ENCODE data around the gene ALDH3B1.

ALDH3B1 gene

GRCh38 chr11:68002575-68002937 lies 7.6 kb upstream of the ALDH3B1 start:
- Histone ChIP-seq H4K20me1 (ENCODE audit: insufficient read depth, low read length, poor library complexity, severe bottlenecking) (no peaks in the 10 kb centered on the region), H3K4me2 (ENCODE audit: low read depth, low read length, poor library complexity, severe bottlenecking) (no peak overlapping the region), H3K9me2 (replicated peaks; ENCODE audit: low read depth, low read length) (no peaks in the 10 kb centered on the region), H3K79me2 (ENCODE audit: insufficient read depth, low read length) (no peaks in the 10 kb centered on the region), H2AFZ (ENCODE audit: low read length) (no peak overlapping the region), H3K4me1 (ENCODE audit: insufficient read depth, low read length, poor library complexity, severe bottlenecking) (peaks cover 24% of the 10 kb centered on the region), H3K9ac (ENCODE audit: low read depth, low read length, poor library complexity, severe bottlenecking) (no peak overlapping the region), H3F3A (ENCODE audit: low read depth) (no peaks in the 10 kb centered on the region), H3K27me3 (ENCODE audit: insufficient read depth, low read length, poor library complexity, severe bottlenecking) (no peaks in the 10 kb centered on the region), H3K4me3 (ENCODE audit: low read length, poor library complexity, severe bottlenecking) (no peak overlapping the region), H3K36me3 (ENCODE audit: insufficient read depth, low read length) (no peaks in the 10 kb centered on the region), H3K9me3 (ENCODE audit: insufficient read depth, low read depth, low read length) (no peaks in the 10 kb centered on the region)
- no peak for TF ChIP-seq CTCF (conservative IDR thresholded peaks at IDR 0.05; ENCODE audit: low read length)
- no peak for TF ChIP-seq EZH2phosphoT487 (IDR thresholded peaks at IDR 0.05; ENCODE audit: borderline replicate concordance)

GRCh38 chr11:68002938-68003845 lies 6.9 kb upstream of the ALDH3B1 start:
- Histone ChIP-seq H3K4me2 (ENCODE audit: low read depth, low read length, poor library complexity, severe bottlenecking) (no peak overlapping the region), H3K36me3 (ENCODE audit: insufficient read depth, low read length) (no peaks in the 10 kb centered on the region), H3K9me2 (replicated peaks; ENCODE audit: low read depth, low read length) (no peaks in the 10 kb centered on the region), H3K4me3 (ENCODE audit: low read length, poor library complexity, severe bottlenecking) (no peak overlapping the region), H3K79me2 (ENCODE audit: insufficient read depth, low read length) (no peaks in the 10 kb centered on the region), H3K9me3 (ENCODE audit: insufficient read depth, low read depth, low read length) (no peaks in the 10 kb centered on the region), H3K4me1 (ENCODE audit: insufficient read depth, low read length, poor library complexity, severe bottlenecking) (peaks cover 18% of the 10 kb centered on the region), H2AFZ (ENCODE audit: low read length) (no peak overlapping the region), H4K20me1 (ENCODE audit: insufficient read depth, low read length, poor library complexity, severe bottlenecking) (no peaks in the 10 kb centered on the region), H3F3A (ENCODE audit: low read depth) (no peaks in the 10 kb centered on the region), H3K27me3 (ENCODE audit: insufficient read depth, low read length, poor library complexity, severe bottlenecking) (no peaks in the 10 kb centered on the region), H3K9ac (ENCODE audit: low read depth, low read length, poor library complexity, severe bottlenecking) (no peak overlapping the region)
- TF ChIP-seq EZH2phosphoT487 (IDR thresholded peaks at IDR 0.05; ENCODE audit: borderline replicate concordance) (no peak), CTCF (conservative IDR thresholded peaks at IDR 0.05; ENCODE audit: low read length) (no peak)

GRCh38 chr11:68003846-68004550 lies 6.1 kb upstream of the ALDH3B1 start, which contains the start of gene UNC93B1:
TSS of gene UNC93B1 (minus strand) at chr11:68004097. CDS start at chr11:68004043, 54 bp downstream.
- Histone ChIP-seq H3K27me3 (ENCODE audit: insufficient read depth, low read length, poor library complexity, severe bottlenecking) (no peaks in the 10 kb centered on the region), H3F3A (ENCODE audit: low read depth) (no peaks in the 10 kb centered on the region), H2AFZ (ENCODE audit: low read length) (0 out of 2 replicates have a peak within 1 kb of the TSS, but pooled peaks have one; percentile 36), H4K20me1 (ENCODE audit: insufficient read depth, low read length, poor library complexity, severe bottlenecking) (no peaks in the 10 kb centered on the region), H3K4me1 (ENCODE audit: insufficient read depth, low read length, poor library complexity, severe bottlenecking) (peaks cover 12% of the 10 kb centered on the region), H3K79me2 (ENCODE audit: insufficient read depth, low read length) (no peaks in the 10 kb centered on the region), H3K36me3 (ENCODE audit: insufficient read depth, low read length) (no peaks in the 10 kb centered on the region), H3K4me2 (ENCODE audit: low read depth, low read length, poor library complexity, severe bottlenecking) (peak within 1 kb of the TSS; percentile 57), H3K9me2 (replicated peaks; ENCODE audit: low read depth, low read length) (no peaks in the 10 kb centered on the region), H3K9ac (ENCODE audit: low read depth, low read length, poor library complexity, severe bottlenecking) (no peak within 1 kb of the TSS), H3K4me3 (ENCODE audit: low read length, poor library complexity, severe bottlenecking) (peak within 1 kb of the TSS; percentile 63), H3K9me3 (ENCODE audit: insufficient read depth, low read depth, low read length) (no peaks in the 10 kb centered on the region)
- no peak for TF ChIP-seq EZH2phosphoT487 (IDR thresholded peaks at IDR 0.05; ENCODE audit: borderline replicate concordance)
- TF ChIP-seq CTCF (conservative IDR thresholded peaks at IDR 0.05; ENCODE audit: low read length), result no peak
